Amniotic epithelial cell (primary cell): ENCODE measurements around the gene NUF2.

ENCODE experiments used
- DNase-seq: peaks from one replicate; pipeline ENCODE4 v3.0.0-alpha.2; 2010; ENCODE audit warnings: low read depth

Gene NUF2

DNA sequence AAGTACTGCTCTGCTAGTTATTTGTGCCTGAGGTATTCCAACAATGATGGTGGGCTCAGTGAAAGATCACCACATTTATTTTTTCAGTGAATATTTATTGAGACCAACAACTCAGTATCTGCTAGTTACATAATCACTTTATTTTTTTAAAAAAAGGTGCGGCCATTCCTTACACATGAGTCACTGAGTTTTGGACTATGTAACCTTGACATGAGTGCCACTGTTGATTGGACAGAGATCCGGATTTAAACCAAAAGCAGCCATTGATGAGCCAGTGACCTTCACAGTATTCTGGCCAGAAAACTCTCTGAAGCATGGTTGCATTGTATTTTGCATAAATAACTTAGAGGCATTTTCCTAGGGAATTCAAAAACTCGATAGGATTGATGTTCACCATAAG is 79.5 kb downstream of the NUF2 start:
- no peak for DNase-seq
